GM20431 (cell line): ENCODE measurements around the gene LUC7L3.
"Not testable (repeated sequence)": the region's sequence is repeated elsewhere in the genome, so short reads cannot be mapped to it uniquely, and the experiment has no call there.

Experiments used
- in situ Hi-C: fragments of 300-500 bp; cut with MseI, MboI; formaldehyde crosslinking; loops from one replicate; pipeline ENCODE4 v1.15.0; 2020; ENCODE audit warnings: low sequenced_read_pairs; ENCODE audit not compliant: unreplicated experiment

Gene LUC7L3

GRCh38 chr17:50719144-50719923 lies at the start of gene LUC7L3:
TSS of gene LUC7L3 (plus strand) at chr17:50719603. CDS start at chr17:50719733, 130 bp downstream.
- in situ Hi-C loops: no loop called here

GRCh38 chr17:50672071-50672470 lies 47.3 kb upstream of the LUC7L3 start:
- in situ Hi-C loops: no loop called here

- in situ Hi-C loops: no loop called here
Observed at GRCh38 chr17:50672831-50673551, 46.4 kb upstream of the LUC7L3 start.

- in situ Hi-C loops: no loop called here
Observed at GRCh38 chr17:50675190-50675589, 44.2 kb upstream of the LUC7L3 start.

- in situ Hi-C loops: no loop called here
Observed at GRCh38 chr17:50675627-50676026, 43.8 kb upstream of the LUC7L3 start.

GRCh38 chr17:50676065-50676975 lies 43.1 kb upstream of the LUC7L3 start:
- in situ Hi-C loops: no loop called here

GRCh38 chr17:50677851-50678375 lies 41.5 kb upstream of the LUC7L3 start:
- in situ Hi-C loops: no loop called here

GRCh38 chr17:50679008-50679544 lies 40.3 kb upstream of the LUC7L3 start:
- in situ Hi-C loops: no loop called here

- in situ Hi-C loops: no loop called here
Observed at GRCh38 chr17:50680126-50680525, 39.3 kb upstream of the LUC7L3 start.

GRCh38 chr17:50680543-50681262 lies 38.7 kb upstream of the LUC7L3 start:
- in situ Hi-C loops: not testable (repeated sequence)

GRCh38 chr17:50681263-50682200 lies 37.9 kb upstream of the LUC7L3 start:
- in situ Hi-C loops: no loop called here

- in situ Hi-C loops: no loop called here
Observed at GRCh38 chr17:50682441-50682840, 37.0 kb upstream of the LUC7L3 start.

- in situ Hi-C loops: no loop called here
Observed at GRCh38 chr17:50682938-50683337, 36.5 kb upstream of the LUC7L3 start.

- in situ Hi-C loops: no loop called here
Observed at GRCh38 chr17:50683434-50684287, 35.7 kb upstream of the LUC7L3 start.

GRCh38 chr17:50684288-50684611 lies 35.2 kb upstream of the LUC7L3 start:
- in situ Hi-C loops: no loop called here

GRCh38 chr17:50684612-50685333 lies 34.6 kb upstream of the LUC7L3 start:
- in situ Hi-C loops: no loop called here

GRCh38 chr17:50685334-50685665 lies 34.1 kb upstream of the LUC7L3 start:
- in situ Hi-C loops: no loop called here
